ENCODE measurements around the gene OASL. TPM values are rescaled to one million over a fixed set of nuclear protein-coding genes. Genes with fewer than 3 reads are reported as not detected.

The OASL gene
- total and polyA plus RNA-seq, 10 of the 15 experiments (the other 5 are each of a cell fraction or from before 2014, with no cell fraction given), result 2.3 to 9.1 (median 2.7) TPM

- TF ChIP-seq IKZF2 (IDR thresholded peaks at IDR 0.05) (peak; percentile 71 to 79), USF2 (IDR thresholded peaks at IDR 0.05; ENCODE audit: borderline replicate concordance, low read depth, low read length) (no peak), ZNF622 (IDR thresholded peaks at IDR 0.05) (no peak), POU2F2 (IDR thresholded peaks at IDR 0.05; ENCODE audit: borderline replicate concordance, low read depth, low read length) (0 out of 3 replicates have a peak, but pooled peaks have one; percentile 34), CHD1 (IDR thresholded peaks at IDR 0.05; ENCODE audit: low read depth, low read length) (no peak), HSF1 (IDR thresholded peaks at IDR 0.05; ENCODE audit: low read depth, low read length) (no peak), YY1 (IDR thresholded peaks at IDR 0.05; ENCODE audit: low read depth, low read length) (no peak), ATF3 (IDR thresholded peaks at IDR 0.05; ENCODE audit: borderline replicate concordance, extremely low read depth, low read depth, low read length) (no peak), RCOR1 (conservative IDR thresholded peaks at IDR 0.05; ENCODE audit: low read depth, low read length) (no peak), SMARCA5 (IDR thresholded peaks at IDR 0.05) (no peak), KLF5 (IDR thresholded peaks at IDR 0.05; ENCODE audit: partially characterized antibody) (peak; percentile 48), NKRF (conservative IDR thresholded peaks at IDR 0.05) (no peak), MTA3 (IDR thresholded peaks at IDR 0.05; ENCODE audit: borderline replicate concordance, low read length) (no peak), RFX5 (IDR thresholded peaks at IDR 0.05; ENCODE audit: low read depth, low read length) (no peak), HDAC2 (IDR thresholded peaks at IDR 0.05) (no peak), NR2F1 (conservative IDR thresholded peaks at IDR 0.05) (peak; percentile 73), STAT1 (conservative IDR thresholded peaks at IDR 0.05) (peak; percentile 99), YBX1 (IDR thresholded peaks at IDR 0.05) (no peak), NR2C1 (IDR thresholded peaks at IDR 0.05) (no peak), TCF12 (IDR thresholded peaks at IDR 0.05; ENCODE audit: low read depth, low read length) (no peak), IRF5 (IDR thresholded peaks at IDR 0.05; ENCODE audit: borderline replicate concordance) (no peak), GATAD2B (conservative IDR thresholded peaks at IDR 0.05; ENCODE audit: low read depth) (no peak), PAX8 (IDR thresholded peaks at IDR 0.05) (no peak), NBN (IDR thresholded peaks at IDR 0.05) (peak; percentile 63; the same call in 1 of the 2 replicates), LARP7 (IDR thresholded peaks at IDR 0.05) (peak; percentile 45; the same call in 1 of the 2 replicates), CBFB (IDR thresholded peaks at IDR 0.05; ENCODE audit: low read depth) (no peak)
Measured at GRCh38 chr12:121038861-121039668, at the start of gene OASL (continued).

All from GM12878 (cell line).